ENCODE results near the gene KIAA1328. TPM values are rescaled to one million over a fixed set of nuclear protein-coding genes. Genes with fewer than 3 reads are reported as not detected.

The KIAA1328 gene
- total RNA-seq, 1 donor from 2014 or later: 10.7 TPM

- Mint-ChIP-seq H3K36me3 (ENCODE audit: unreplicated experiment) (no peaks in the 10 kb centered on the region), H3K27me3 (ENCODE audit: unreplicated experiment) (no peaks in the 10 kb centered on the region), H3K9me3 (ENCODE audit: unreplicated experiment) (peaks cover 4% of the 10 kb centered on the region), H3K27ac (ENCODE audit: unreplicated experiment) (no peak overlapping the region), H3K4me3 (ENCODE audit: unreplicated experiment) (no peak overlapping the region), H3K4me1 (ENCODE audit: unreplicated experiment) (no peaks in the 10 kb centered on the region)
- no peak for TF ChIP-seq CTCF (IDR thresholded peaks at IDR 0.05)
- DNase-seq (ENCODE audit: extremely low spot score, unreplicated experiment): no peak
These were observed 401.8 kb downstream of the KIAA1328 start for GRCh38 chr18:37230768-37231167.

GRCh38 chr18:37231251-37231650 is 402.3 kb downstream of the KIAA1328 start:
- H3K9me3 Mint-ChIP-seq (ENCODE audit: unreplicated experiment): peaks cover 4% of the 10 kb centered on the region
- TF ChIP-seq CTCF (IDR thresholded peaks at IDR 0.05): no peak

GRCh38 chr18:37235583-37235982 is 406.7 kb downstream of the KIAA1328 start:
- DNase-seq (ENCODE audit: extremely low spot score, unreplicated experiment): no peak
- Mint-ChIP-seq H3K4me3 (ENCODE audit: unreplicated experiment) (no peak overlapping the region), H3K27me3 (ENCODE audit: unreplicated experiment) (no peaks in the 10 kb centered on the region), H3K27ac (ENCODE audit: unreplicated experiment) (no peak overlapping the region), H3K36me3 (ENCODE audit: unreplicated experiment) (no peaks in the 10 kb centered on the region), H3K4me1 (ENCODE audit: unreplicated experiment) (no peaks in the 10 kb centered on the region), H3K9me3 (ENCODE audit: unreplicated experiment) (no peaks in the 10 kb centered on the region)
- TF ChIP-seq CTCF (IDR thresholded peaks at IDR 0.05): no peak

More at GRCh38 chr18:37231251-37231650, 402.3 kb downstream of the KIAA1328 start:
- H3K27ac Mint-ChIP-seq (ENCODE audit: unreplicated experiment): no peak overlapping the region
- H3K4me3 Mint-ChIP-seq (ENCODE audit: unreplicated experiment): no peak overlapping the region
- H3K36me3 Mint-ChIP-seq (ENCODE audit: unreplicated experiment): no peaks in the 10 kb centered on the region
- H3K4me1 Mint-ChIP-seq (ENCODE audit: unreplicated experiment): no peaks in the 10 kb centered on the region
- no peaks in the 10 kb centered on the region for H3K27me3 Mint-ChIP-seq (ENCODE audit: unreplicated experiment)
- no peak for DNase-seq (ENCODE audit: extremely low spot score, unreplicated experiment)

GRCh38 chr18:37238282-37239108 is 409.6 kb downstream of the KIAA1328 start:
- peaks cover 1% of the 10 kb centered on the region for H3K4me1 Mint-ChIP-seq (ENCODE audit: unreplicated experiment)
- no peaks in the 10 kb centered on the region for H3K36me3 Mint-ChIP-seq (ENCODE audit: unreplicated experiment)
- H3K27me3 Mint-ChIP-seq (ENCODE audit: unreplicated experiment): peaks cover 7% of the 10 kb centered on the region
- no peak for TF ChIP-seq CTCF (IDR thresholded peaks at IDR 0.05)
- H3K9me3 Mint-ChIP-seq (ENCODE audit: unreplicated experiment): no peaks in the 10 kb centered on the region
- DNase-seq (ENCODE audit: extremely low spot score, unreplicated experiment): no peak
- H3K27ac Mint-ChIP-seq (ENCODE audit: unreplicated experiment): no peak overlapping the region
- H3K4me3 Mint-ChIP-seq (ENCODE audit: unreplicated experiment): no peak overlapping the region

GRCh38 chr18:37242091-37242490 is 413.2 kb downstream of the KIAA1328 start:
- H3K9me3 Mint-ChIP-seq (ENCODE audit: unreplicated experiment): no peaks in the 10 kb centered on the region
- no peak overlapping the region for H3K27ac Mint-ChIP-seq (ENCODE audit: unreplicated experiment)
- H3K36me3 Mint-ChIP-seq (ENCODE audit: unreplicated experiment): peaks cover 3% of the 10 kb centered on the region
- no peak for DNase-seq (ENCODE audit: extremely low spot score, unreplicated experiment)
- peaks cover 32% of the 10 kb centered on the region for H3K27me3 Mint-ChIP-seq (ENCODE audit: unreplicated experiment)
- H3K4me3 Mint-ChIP-seq (ENCODE audit: unreplicated experiment): no peak overlapping the region
- no peak for TF ChIP-seq CTCF (IDR thresholded peaks at IDR 0.05)
- H3K4me1 Mint-ChIP-seq (ENCODE audit: unreplicated experiment): peaks cover 3% of the 10 kb centered on the region
